Thoracic aorta (tissue), 2 donors: Measurements from ENCODE around the gene MYPOP. TPM values are rescaled to one million over a fixed set of nuclear protein-coding genes. Genes with fewer than 3 reads are reported as not detected.

Source experiments
- ATAC-seq: fragments of 150-250 bp; one replicate; pipeline ENCODE4 v1.8.0; 2017; ENCODE audit warnings: low read depth; ENCODE audit not compliant: insufficient number of reproducible peaks, low FRiP score
- DNase-seq: peaks from one replicate; pipeline ENCODE4 v3.0.0-alpha.2; 2020; ENCODE audit warnings: low spot score
- H3K27ac ChIP-seq, 2 donors: fragments of 200-600 bp; sonication (generic); 1 replicate in 1 of 2; 2 replicates in 1 of 2; pipeline ENCODE4 v1.5.1; 2016; ENCODE audit warnings: mild to moderate bottlenecking in 2 of 2, moderate library complexity in 2 of 2
- H3K27me3 ChIP-seq: fragments of 200-600 bp; sonication (generic); replicated peaks from 2 replicates; pipeline ENCODE4 v1.6.0; 2016; ENCODE audit warnings: mild to moderate bottlenecking; ENCODE audit not compliant: insufficient read depth
- H3K36me3 ChIP-seq: fragments of 200-600 bp; sonication (generic); one replicate; pipeline ENCODE4 v1.5.1; 2016
- H3K4me1 ChIP-seq, 2 donors: fragments of 200-600 bp; sonication (generic); 1 replicate in 1 of 2; 2 replicates in 1 of 2; pipeline versions ENCODE4 v1.5.1 to v1.6.0; 2016; ENCODE audit warnings: low read depth in 2 of 2, mild to moderate bottlenecking in 1 of 2; ENCODE audit not compliant: control insufficient read depth in 1 of 2
- H3K4me3 ChIP-seq: fragments of 200-600 bp; sonication (generic); 2 replicates; pipeline ENCODE4 v1.5.1; 2016; ENCODE audit warnings: mild to moderate bottlenecking
- H3K9me3 ChIP-seq: fragments of 200-600 bp; sonication (generic); 2 replicates; pipeline ENCODE4 v1.5.1; 2016
- CTCF ChIP-seq: fragments of 200-600 bp; sonication (generic); IDR thresholded peaks from one replicate; pipeline ENCODE4 v1.5.1; 2019; ENCODE audit warnings: antibody characterized with exemption
- total RNA-seq, 2 donors: library from RNA; depleted of rRNA; stranded (reverse); fragments of >200 nt; gene quantifications; one replicate each; pipeline versions ENCODE4 v1.1.0 to v1.2.3, GENCODE V29; 2016

Gene MYPOP
- total RNA-seq, 2 donors from 2014 or later: 6.1 to 8.8 TPM

DNA sequence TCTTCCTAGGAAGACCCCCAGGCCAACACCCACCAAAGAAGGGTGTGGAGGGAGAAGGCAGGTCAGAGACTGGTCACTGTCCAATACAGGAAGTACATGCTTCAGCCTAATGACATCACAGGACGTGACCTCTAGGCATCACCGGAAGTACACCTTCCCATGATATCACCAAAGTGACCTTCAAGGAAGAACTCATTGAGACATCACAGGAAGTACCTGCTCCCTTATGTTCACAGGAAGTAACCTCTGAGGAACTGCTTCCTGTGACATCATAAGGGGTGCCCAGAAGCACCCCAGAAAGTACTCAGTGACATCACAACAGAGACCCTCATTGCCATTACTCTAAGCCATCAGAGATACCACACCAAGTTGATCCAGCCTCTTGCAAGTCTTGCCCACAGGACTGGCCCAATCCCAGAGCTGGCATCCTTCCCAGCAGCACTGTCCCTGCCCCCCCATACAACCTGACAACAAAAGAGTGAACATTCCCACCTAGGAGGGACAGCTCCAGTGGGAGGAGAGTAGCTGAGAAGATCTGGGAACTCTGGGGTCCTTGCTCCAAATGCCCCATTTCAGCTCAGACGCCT lies 36.4 kb upstream of the MYPOP start:
- no peaks in the 10 kb centered on the region for H3K36me3 ChIP-seq
- H3K27me3 ChIP-seq: no peaks in the 10 kb centered on the region
- no peak overlapping the region for H3K4me3 ChIP-seq
- no peaks in the 10 kb centered on the region for H3K4me1 ChIP-seq
- no peaks in the 10 kb centered on the region for H3K9me3 ChIP-seq
- ATAC-seq: no peak
- H3K27ac ChIP-seq: no peak overlapping the region
- no peak for TF ChIP-seq CTCF
- no peak for DNase-seq

GRCh38 chr19:45935267-45935666 lies 32.9 kb upstream of the MYPOP start:
- Histone ChIP-seq H3K27ac (no peak overlapping the region), H3K9me3 (no peaks in the 10 kb centered on the region), H3K36me3 (no peaks in the 10 kb centered on the region), H3K4me3 (no peak overlapping the region), H3K27me3 (no peaks in the 10 kb centered on the region), H3K4me1 (no peaks in the 10 kb centered on the region)
- no peak for ATAC-seq
- no peak for DNase-seq
- no peak for TF ChIP-seq CTCF

DNA sequence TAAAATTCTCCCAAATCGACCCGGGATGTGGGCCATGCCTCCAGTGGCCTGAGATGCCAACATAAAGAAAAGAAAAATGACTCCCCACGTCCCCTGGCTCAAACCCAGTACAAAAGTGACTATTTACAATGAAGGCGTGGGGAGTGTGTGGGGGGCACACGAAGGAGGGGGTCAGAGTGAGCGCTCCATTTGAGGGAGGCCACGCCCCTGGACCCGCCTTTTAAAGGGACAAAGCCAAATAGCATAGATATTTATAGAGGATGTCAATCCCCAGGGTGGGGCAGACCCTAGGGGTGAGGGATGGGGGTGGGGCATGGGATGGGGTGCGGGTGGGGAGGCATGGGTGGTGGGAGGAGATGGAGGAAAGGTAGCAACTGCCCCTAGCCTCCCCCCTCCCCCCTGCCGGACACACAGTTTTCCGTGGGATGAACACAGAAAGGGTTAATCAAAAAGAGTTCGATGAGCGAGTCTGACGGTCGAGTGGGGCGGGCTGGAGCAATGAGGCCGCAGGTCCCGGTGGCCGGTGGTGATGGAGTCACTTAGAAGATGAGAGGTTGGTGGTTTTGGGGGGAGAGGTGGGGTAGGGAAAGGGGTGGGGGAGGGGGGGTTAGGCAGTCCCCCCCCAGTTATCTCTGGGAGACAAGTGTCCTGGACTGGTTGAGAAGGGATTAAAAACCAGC lies 32.3 kb upstream of the MYPOP start:
- Histone ChIP-seq H3K36me3 (no peaks in the 10 kb centered on the region), H3K27ac (no peak overlapping the region), H3K4me3 (no peak overlapping the region), H3K27me3 (no peaks in the 10 kb centered on the region), H3K4me1 (no peaks in the 10 kb centered on the region), H3K9me3 (no peaks in the 10 kb centered on the region)
- DNase-seq (no peak), ATAC-seq (no peak)
- TF ChIP-seq CTCF: no peak

GRCh38 chr19:45933759-45934158 lies 31.3 kb upstream of the MYPOP start:
- no peaks in the 10 kb centered on the region for H3K27me3 ChIP-seq
- no peak for TF ChIP-seq CTCF
- no peak for ATAC-seq

DNA sequence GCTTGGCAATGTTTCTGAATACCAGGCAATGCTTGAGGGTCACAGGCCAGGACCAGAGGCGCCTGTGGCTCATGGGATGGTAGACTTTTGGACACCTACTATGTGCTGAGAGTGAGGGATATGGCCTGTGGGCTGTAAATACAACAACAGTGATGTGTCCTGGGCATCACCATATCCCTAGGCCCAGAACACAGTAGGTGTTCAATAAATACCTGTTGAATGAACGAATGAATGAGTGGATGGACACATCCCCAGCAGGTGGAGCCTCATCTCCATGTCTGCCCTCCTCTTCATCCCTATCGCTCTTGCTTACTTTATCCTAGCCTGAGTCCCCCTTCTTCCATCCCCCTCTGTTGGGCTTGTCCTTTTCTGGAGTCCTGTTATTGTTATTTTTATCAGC lies 28.6 kb upstream of the MYPOP start:
- Histone ChIP-seq H3K9me3 (no peaks in the 10 kb centered on the region), H3K36me3 (no peaks in the 10 kb centered on the region), H3K4me3 (no peak overlapping the region), H3K27ac (no peak overlapping the region), H3K27me3 (no peaks in the 10 kb centered on the region), H3K4me1 (peaks cover 0 to 3% of the 10 kb centered on the region in 2 donors)
- DNase-seq (no peak), ATAC-seq (no peak)
- no peak for TF ChIP-seq CTCF

More at GRCh38 chr19:45933759-45934158, 31.3 kb upstream of the MYPOP start:
- H3K36me3 ChIP-seq: no peaks in the 10 kb centered on the region
- no peak for DNase-seq
- no peak overlapping the region for H3K27ac ChIP-seq
- no peak overlapping the region for H3K4me3 ChIP-seq
- H3K9me3 ChIP-seq: no peaks in the 10 kb centered on the region
- H3K4me1 ChIP-seq: no peaks in the 10 kb centered on the region
